GM15510 (cell line): ENCODE data around the gene SLC7A1.

Experiments used
- POLR2A ChIP-seq: IDR thresholded peaks from 3 replicates; pipeline ENCODE4 v1.6.1; 2011; ENCODE audit warnings: borderline replicate concordance; ENCODE audit not compliant: insufficient read length; ENCODE audit errors: extremely low read depth

The SLC7A1 gene

GRCh38 chr13:29593605-29594297 is 1.7 kb downstream of the SLC7A1 start:
- no peak for TF ChIP-seq POLR2A

- TF ChIP-seq POLR2A: no peak
Observed at GRCh38 chr13:29591310-29591709, 4.2 kb downstream of the SLC7A1 start.

DNA sequence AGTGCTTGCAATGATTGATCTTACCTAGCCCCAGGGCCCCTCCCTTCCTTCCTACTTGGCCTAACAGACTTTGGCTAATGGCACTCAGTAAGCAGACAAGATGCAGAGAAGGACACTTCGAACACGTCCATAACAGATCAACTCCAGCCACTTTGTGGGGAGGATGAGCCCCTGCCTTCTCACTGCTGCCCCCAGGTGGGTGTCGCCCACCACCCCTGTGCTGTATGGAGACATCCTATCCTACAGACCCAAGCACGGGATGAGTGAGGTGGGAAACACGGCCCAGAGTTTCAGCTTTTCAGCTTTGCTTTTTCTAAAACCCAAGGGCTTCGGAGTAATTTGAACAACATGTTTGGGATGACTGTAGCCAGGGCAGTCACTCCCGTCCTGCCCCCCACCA is 5.5 kb downstream of the SLC7A1 start:
- TF ChIP-seq POLR2A: no peak

DNA sequence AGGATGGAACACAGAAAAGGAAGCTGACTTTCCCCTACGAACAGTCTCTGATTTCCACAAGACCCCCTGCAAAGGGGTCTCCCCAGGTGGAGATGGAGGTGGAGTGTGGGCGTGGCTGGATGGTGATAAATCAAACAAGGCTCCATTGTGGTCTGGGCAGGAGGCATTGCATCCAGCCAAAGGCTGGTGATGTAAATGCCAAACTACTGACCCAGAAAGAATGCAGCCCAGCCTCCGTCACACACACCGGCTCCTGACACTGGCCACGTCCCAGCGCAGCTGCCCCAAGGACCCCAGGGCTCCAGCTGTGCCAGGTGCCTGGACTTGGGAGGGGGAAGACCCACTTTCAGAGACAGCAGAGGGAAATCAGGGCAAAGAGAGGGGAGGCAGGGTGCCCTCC is 6.3 kb downstream of the SLC7A1 start:
- no peak for TF ChIP-seq POLR2A

DNA sequence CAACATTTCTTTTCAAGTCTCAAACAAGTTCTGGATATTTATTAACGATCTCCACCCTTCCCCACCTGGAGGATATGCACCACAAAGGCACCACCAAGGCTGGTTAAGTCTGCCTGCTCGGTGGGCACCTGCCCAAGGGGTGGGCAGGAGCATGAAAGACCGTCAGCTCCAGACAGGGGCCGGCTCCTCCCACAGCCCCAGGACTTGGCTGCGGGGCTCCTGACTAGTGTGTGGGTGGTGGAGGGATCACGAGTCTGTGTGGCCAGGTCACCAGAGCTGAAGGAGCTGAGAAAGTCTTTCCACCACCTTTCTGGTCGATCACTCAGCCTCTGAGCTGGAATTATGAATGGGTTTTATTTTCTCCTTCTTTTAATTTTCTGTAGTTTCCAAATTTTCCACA is 7.8 kb downstream of the SLC7A1 start:
- TF ChIP-seq POLR2A: no peak

- TF ChIP-seq POLR2A: no peak
Observed at GRCh38 chr13:29583073-29583785, 12.3 kb downstream of the SLC7A1 start.

DNA sequence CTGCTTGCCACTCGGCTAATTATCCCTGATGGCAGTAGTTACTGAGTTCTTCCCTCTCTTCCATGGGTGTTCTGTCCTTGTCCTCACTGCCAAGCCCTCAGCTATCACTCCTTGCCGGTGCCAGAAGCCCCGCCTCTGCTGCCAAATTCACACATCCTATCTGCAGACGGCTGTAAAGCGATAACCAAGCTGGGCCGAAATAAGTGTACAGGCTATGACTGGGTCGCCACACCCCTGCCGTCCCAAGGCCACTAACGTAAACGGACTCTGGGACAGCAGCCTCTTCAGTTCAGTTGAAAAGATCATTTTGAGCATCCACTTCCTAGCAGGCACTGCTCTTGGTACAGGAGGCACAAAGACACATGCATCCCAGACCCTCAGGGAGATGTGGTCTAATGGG is 13.3 kb downstream of the SLC7A1 start:
- no peak for TF ChIP-seq POLR2A

DNA sequence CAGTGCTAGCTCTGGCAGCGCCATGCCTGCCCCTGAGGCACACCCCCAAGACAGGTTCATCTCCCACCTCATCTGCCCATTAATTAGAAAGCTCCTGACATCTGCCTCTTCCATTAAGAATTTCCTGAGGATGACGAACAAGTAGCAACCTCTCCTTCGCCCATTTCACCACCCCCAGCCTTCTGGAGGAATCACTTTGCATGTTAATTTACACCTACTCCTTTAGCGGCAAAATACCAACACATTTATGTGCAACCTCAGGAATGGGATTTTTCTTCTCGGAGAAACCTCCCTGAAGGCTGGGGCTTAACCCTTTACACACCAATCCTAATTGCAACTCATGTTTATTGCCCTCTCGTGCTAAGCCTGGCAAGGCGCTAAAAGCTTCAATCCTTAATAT is 13.8 kb downstream of the SLC7A1 start:
- TF ChIP-seq POLR2A: no peak

DNA sequence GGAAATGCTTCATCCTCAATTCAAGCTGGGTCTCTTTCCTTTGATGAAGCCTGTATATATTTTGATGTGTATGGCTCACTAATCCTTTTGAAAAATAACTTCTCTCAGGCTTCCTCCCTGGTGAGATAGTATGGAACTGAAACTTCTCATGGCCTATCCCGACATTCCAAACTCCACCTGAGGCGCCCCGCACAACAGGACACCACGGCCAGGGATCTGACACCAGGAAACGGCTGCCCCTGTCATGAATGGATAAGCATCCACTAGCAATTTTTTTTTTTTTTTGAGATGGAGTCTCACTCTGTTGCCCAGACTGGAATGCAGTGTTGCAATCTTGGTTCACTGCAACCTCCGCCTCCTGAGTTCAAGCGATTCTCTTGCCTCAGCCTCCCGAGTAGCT is 16.4 kb downstream of the SLC7A1 start:
- no peak for TF ChIP-seq POLR2A

- TF ChIP-seq POLR2A: no peak
Observed at GRCh38 chr13:29578300-29579085, 17.0 kb downstream of the SLC7A1 start.

DNA sequence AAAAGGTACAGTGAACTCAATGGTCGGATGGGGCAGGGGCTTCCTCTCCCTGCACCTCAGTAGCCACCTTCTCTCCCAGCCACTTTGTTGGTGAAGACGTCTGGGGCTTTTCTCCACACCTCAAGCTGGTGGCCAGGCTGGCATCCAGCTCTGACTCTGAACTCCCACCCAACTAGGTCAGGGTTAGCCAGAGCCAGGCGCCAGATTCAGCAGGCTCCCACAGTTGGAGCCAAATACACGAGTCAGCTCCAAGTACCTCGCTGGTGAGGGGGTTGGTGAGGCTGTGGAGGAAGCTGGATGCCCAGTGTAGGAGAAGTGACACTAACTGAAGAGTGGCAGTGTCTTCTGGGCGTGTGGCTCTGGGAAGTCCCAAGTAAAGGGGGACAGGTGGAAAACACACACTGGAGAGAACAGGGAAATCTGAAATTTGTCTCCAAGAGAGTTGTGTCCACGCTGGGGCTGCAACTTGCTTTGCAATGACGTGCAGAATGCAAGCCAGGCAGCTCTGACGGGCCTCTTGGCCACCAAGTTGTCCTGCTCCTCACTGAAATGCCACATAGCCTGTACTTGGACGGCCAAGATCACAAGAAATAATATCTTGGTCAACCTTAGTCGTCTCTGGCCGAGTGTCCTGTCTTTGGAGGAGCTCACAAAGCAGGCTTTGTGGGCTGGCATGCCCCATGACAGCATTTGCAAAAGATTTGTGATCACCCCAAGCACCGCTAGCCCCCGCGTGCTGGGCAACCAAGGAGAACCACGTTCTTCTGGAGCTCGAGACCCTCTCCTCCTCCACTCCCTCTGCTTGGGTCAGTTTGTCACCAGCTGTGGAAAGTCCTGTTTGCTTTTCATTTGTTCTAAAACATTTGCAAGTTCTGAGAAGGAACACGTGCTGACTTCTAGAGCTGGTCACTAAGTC is 18.1 kb downstream of the SLC7A1 start:
- TF ChIP-seq POLR2A: no peak

DNA sequence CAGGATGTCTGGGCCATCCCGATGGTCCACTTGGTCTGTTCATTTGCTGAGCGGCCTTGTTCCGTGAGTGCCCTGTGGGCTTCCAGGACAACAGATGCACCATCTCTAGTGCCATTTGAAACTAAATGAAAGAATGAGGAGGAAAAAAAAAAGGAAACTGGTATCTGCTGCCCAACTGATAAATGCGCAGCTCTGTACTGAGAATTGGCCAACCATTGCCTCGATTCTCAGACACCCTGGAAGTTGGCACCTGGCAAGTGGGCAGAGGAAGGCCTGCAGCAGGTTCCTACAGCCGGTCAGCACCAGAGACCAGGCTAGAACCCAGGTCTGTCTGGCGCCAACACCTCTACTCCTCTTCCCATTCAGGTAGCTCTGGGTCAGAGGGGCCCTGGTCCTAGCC is 18.9 kb downstream of the SLC7A1 start:
- no peak for TF ChIP-seq POLR2A

DNA sequence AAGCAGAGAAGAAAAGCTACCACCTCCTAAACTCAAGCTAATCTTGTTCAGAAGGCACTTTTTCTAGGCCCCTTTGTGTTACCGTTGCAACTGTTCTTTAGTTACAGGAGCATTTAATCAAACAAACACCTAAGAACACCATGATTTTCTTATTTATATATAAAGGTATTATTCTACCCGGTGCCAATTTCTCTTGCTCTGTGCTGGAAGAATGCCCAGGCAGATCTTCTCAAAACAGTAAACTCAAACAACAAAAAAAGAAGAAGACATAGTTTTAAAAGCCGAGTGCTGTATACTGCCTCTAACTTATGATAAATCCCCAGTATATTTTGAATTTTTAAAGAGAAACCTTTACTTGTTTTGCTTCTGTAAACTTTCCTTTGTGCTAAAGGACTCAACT is 20.4 kb downstream of the SLC7A1 start:
- TF ChIP-seq POLR2A: no peak

DNA sequence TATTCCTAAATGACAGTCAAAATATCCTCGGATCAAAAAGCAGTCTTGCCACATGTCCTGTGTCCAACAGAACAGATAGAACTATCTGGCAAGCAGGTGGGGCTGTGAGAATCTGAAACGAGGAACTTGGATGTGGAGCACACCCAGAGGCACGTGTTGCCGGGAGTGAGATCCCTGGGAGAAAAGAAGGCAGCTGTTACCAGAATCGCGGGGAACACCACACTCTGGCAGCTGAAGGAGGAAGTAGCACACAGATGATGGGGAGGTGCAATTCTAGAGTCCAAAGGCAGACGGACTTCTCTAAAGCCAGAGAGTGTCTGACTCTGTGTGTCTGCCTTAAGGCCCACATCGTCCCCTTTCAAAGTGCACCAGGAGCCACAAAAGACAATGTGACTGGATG is 22.3 kb downstream of the SLC7A1 start:
- TF ChIP-seq POLR2A: no peak
